ENCODE results near the gene CRIM1.

GRCh38 chr2:36586672-36587071, 231.1 kb downstream of the CRIM1 start:
- TF ChIP-seq CTCF (conservative IDR thresholded peaks at IDR 0.05; ENCODE audit: low read depth, low read length), result no peak
- no peak for TF ChIP-seq EZH2 (IDR thresholded peaks at IDR 0.05; ENCODE audit: borderline replicate concordance, low read depth, low read length, poor library complexity, severe bottlenecking)

Data from A673 (cell line).